HepG2 (cell line): ENCODE data around the gene ADAMTS12. TPM values are rescaled to one million over a fixed set of nuclear protein-coding genes. Genes with fewer than 3 reads are reported as not detected.

Experiments
- ATAC-seq: fragments of 200-7000 bp; cut with Tn5 transposase; 3 replicates; pipeline ENCODE4 v1.9.1; 2020; ENCODE audit warnings: mild to moderate bottlenecking, moderate library complexity
- BruUV-seq: library from RNA; stranded (reverse); fragments of 400-500 nt; replicated peaks from 2 replicates; lab custom pipeline; 2021; lab: Mats Ljungman, UMichigan
- CTCF ChIA-PET: fragments of 300-600 bp; formaldehyde crosslinking; extraction: SDS; loops from one replicate; lab custom pipeline; 2021; ENCODE audit warnings: low total read pairs, inconsistent platforms, low intra/inter-chr PET ratio; lab: Yijun Ruan, JAX
- POLR2A ChIA-PET: fragments of 350-600 bp; sonication (Branson Sonifier 250); formaldehyde crosslinking; loops from one replicate; lab custom pipeline; 2020; ENCODE audit warnings: antibody characterized with exemption, inconsistent platforms; lab: Yijun Ruan, JAX
- DNase-seq: peaks from one replicate; pipeline ENCODE4 v3.0.0-alpha.2; 2015; ENCODE audit warnings: low spot score
- FAIRE-seq: peaks from 3 replicates; lab custom pipeline; 2011; peaks lifted over from hg19 to GRCh38; lab: Jason Lieb, UNC
- H2AFZ ChIP-seq: one replicate; pipeline ENCODE4 v1.6.1; 2011; ENCODE audit warnings: low read length, inconsistent platforms
- H3K27ac ChIP-seq: fragments of 300-600 bp; 3 replicates; pipeline ENCODE4 v1.8.0; 2011; ENCODE audit warnings: mixed run types, mild to moderate bottlenecking, mixed read lengths, low read length, inconsistent platforms; ENCODE audit not compliant: insufficient read depth; ENCODE audit errors: extremely low read length
- H3K27me3 ChIP-seq, 2 experiments: fragments of 200-600 bp in 1 of 2; 2 replicates in 1 of 2; 3 replicates in 1 of 2; pipeline versions ENCODE4 v1.6.0 to v1.8.0; 2011; ENCODE audit warnings: low read length in 2 of 2, mild to moderate bottlenecking in 2 of 2, moderate library complexity in 2 of 2, inconsistent platforms in 1 of 2; ENCODE audit not compliant: insufficient read depth in 2 of 2, control insufficient read depth in 1 of 2
- H3K36me3 ChIP-seq, 2 experiments: fragments of 200-600 bp in 1 of 2; replicated peaks in 1 of 2; 2 replicates in 1 of 2; 3 replicates in 1 of 2; pipeline versions ENCODE4 v1.5.1 to v1.8.0; 2011; ENCODE audit warnings: low read length in 2 of 2, inconsistent platforms in 1 of 2; ENCODE audit not compliant: insufficient read depth in 2 of 2, control insufficient read depth in 1 of 2
- H3K4me1 ChIP-seq: 2 replicates; pipeline ENCODE4 v1.5.1; 2012; ENCODE audit warnings: low read length, inconsistent platforms; ENCODE audit not compliant: insufficient read depth
- H3K4me2 ChIP-seq: 2 replicates; pipeline ENCODE4 v1.6.0; 2011; ENCODE audit warnings: low read depth, low read length, inconsistent platforms
- H3K4me3 ChIP-seq, 3 experiments: fragments of 200-600 bp in 1 of 3; sonication (generic), shearing (Covaris generic) in 1 of 3; replicated peaks in 1 of 3; 2 replicates each; pipeline ENCODE4 v1.5.1; 2011 to 2016; ENCODE audit warnings: low read length in 3 of 3, inconsistent platforms in 2 of 3, low read depth in 2 of 3, mild to moderate bottlenecking in 2 of 3, control low read depth in 1 of 3, mixed read lengths in 1 of 3; ENCODE audit not compliant: insufficient read depth in 1 of 3
- H3K79me2 ChIP-seq: one replicate; pipeline ENCODE4 v1.6.1; 2011; ENCODE audit warnings: low read length, inconsistent platforms; ENCODE audit not compliant: insufficient read depth
- H3K9ac ChIP-seq: 2 replicates; pipeline ENCODE4 v1.6.0; 2011; ENCODE audit warnings: mild to moderate bottlenecking, low read depth, low read length, inconsistent platforms; ENCODE audit not compliant: insufficient read depth
- H3K9me3 ChIP-seq: 2 replicates; pipeline ENCODE4 v1.5.1; 2012; ENCODE audit warnings: mild to moderate bottlenecking, low read length
- H4K20me1 ChIP-seq: 2 replicates; pipeline ENCODE4 v1.6.0; 2011; ENCODE audit warnings: inconsistent platforms, mild to moderate bottlenecking, low read length, moderate library complexity; ENCODE audit not compliant: insufficient read depth
- ATF6 ChIP-seq: sonication (generic); formaldehyde crosslinking; conservative IDR thresholded peaks from 2 replicates; pipeline ENCODE4 v1.4.0; 2020; ENCODE audit warnings: missing genetic modification reagents
- ATRX ChIP-seq: sonication (generic); formaldehyde crosslinking; IDR thresholded peaks from 2 replicates; pipeline ENCODE4 v1.4.0; 2020; ENCODE audit warnings: missing genetic modification reagents, borderline replicate concordance
- FLYWCH1 ChIP-seq: sonication (generic); formaldehyde crosslinking; IDR thresholded peaks from 2 replicates; pipeline ENCODE4 v1.8.1; 2023; ENCODE audit warnings: mild to moderate bottlenecking, missing genetic modification reagents
- FOSL1 ChIP-seq: sonication (generic); formaldehyde crosslinking; IDR thresholded peaks from 2 replicates; pipeline ENCODE4 v1.9.0; 2021; ENCODE audit warnings: missing genetic modification reagents, borderline replicate concordance
- FOXM1 ChIP-seq: sonication (generic); formaldehyde crosslinking; IDR thresholded peaks from 2 replicates; pipeline ENCODE4 v1.5.0; 2020; ENCODE audit warnings: missing genetic modification reagents
- HDAC1 ChIP-seq: sonication (generic); formaldehyde crosslinking; IDR thresholded peaks from 2 replicates; pipeline ENCODE4 v1.5.1; 2020; ENCODE audit warnings: mild to moderate bottlenecking, missing genetic modification reagents
- HNF4G ChIP-seq, 2 experiments: sonication (generic) in 1 of 2; formaldehyde crosslinking in 1 of 2; IDR thresholded peaks; 2 replicates each; pipeline versions ENCODE4 v1.4.0 to v1.6.1; 2011 to 2020; ENCODE audit warnings: borderline replicate concordance in 2 of 2, low read depth in 2 of 2, mild to moderate bottlenecking in 2 of 2, low read length in 1 of 2, missing genetic modification reagents in 1 of 2, moderate library complexity in 1 of 2
- JUNB ChIP-seq: sonication (generic); formaldehyde crosslinking; IDR thresholded peaks from 2 replicates; pipeline ENCODE4 v1.8.0; 2022; ENCODE audit warnings: missing genetic modification reagents, mild to moderate bottlenecking, borderline replicate concordance
- KLF12 ChIP-seq: sonication (generic); formaldehyde crosslinking; IDR thresholded peaks from 2 replicates; pipeline ENCODE4 v1.4.0; 2020; ENCODE audit warnings: missing genetic modification reagents, borderline replicate concordance
- PCBP2 ChIP-seq: fragments of 200-400 bp; formaldehyde crosslinking; optimal IDR thresholded peaks from 2 replicates; pipeline ENCODE3; 2018; ENCODE audit warnings: low read length, low read depth; ENCODE audit not compliant: poor library complexity, severe bottlenecking
- PLSCR1 ChIP-seq: sonication (generic); formaldehyde crosslinking; IDR thresholded peaks from 2 replicates; pipeline ENCODE4 v1.5.0; 2020; ENCODE audit warnings: missing genetic modification reagents, mild to moderate bottlenecking, borderline replicate concordance
- ZBTB34 ChIP-seq: sonication (generic); formaldehyde crosslinking; IDR thresholded peaks from 2 replicates; pipeline ENCODE4 v1.8.0; 2022; ENCODE audit warnings: mild to moderate bottlenecking, missing genetic modification reagents
- ZBTB49 ChIP-seq: sonication (generic); formaldehyde crosslinking; IDR thresholded peaks from 2 replicates; pipeline ENCODE4 v1.4.0; 2020; ENCODE audit warnings: missing genetic modification reagents, borderline replicate concordance
- ZNF143 ChIP-seq: sonication (generic); formaldehyde crosslinking; IDR thresholded peaks from 2 replicates; pipeline ENCODE4 v1.4.0; 2020; ENCODE audit warnings: missing genetic modification reagents
- ZNF550 ChIP-seq: sonication (generic); formaldehyde crosslinking; IDR thresholded peaks from 2 replicates; pipeline ENCODE4 v1.4.0; 2020; ENCODE audit warnings: mild to moderate bottlenecking, missing genetic modification reagents, borderline replicate concordance
- ZNF792 ChIP-seq: IDR thresholded peaks from 2 replicates; pipeline ENCODE4 v1.6.1; 2016
- WGBS: methylation state at CpG from one replicate; pipeline ENCODE4 v1.1.6; 2017; ENCODE audit warnings: low lambda C conversion rate; 5-methylcytosine and 5-hydroxymethylcytosine counted together
- in situ Hi-C: cut with HindIII; loops from 2 replicates; pipeline ENCODE4 v1.10.0; 2017; ENCODE audit warnings: low pct_unique_long_range_greater_than_20kb; ENCODE audit not compliant: extremely low pct_ligation_motif_present
- intact Hi-C: fragments of 100-400 bp; cut with micrococcal nuclease; formaldehyde crosslinking; loops from one replicate; pipeline ENCODE4 v1.10.0; 2022; ENCODE audit not compliant: unreplicated experiment
- polyA plus RNA-seq, 8 experiments: library from polyadenylated mRNA; depleted of rRNA in 3 of 8; stranded (reverse) in 7 of 8; unstranded in 1 of 8; fragments of >200 nt; fragmentation: Illumina TruSeq in 4 of 8; extraction: Trizol in 4 of 8; gene quantifications; 2 replicates each; pipeline versions ENCODE4 v1.2.1 to v1.2.3, GENCODE V29; 2011 to 2016; ENCODE audit warnings: low read depth in 4 of 8, missing spikeins in 1 of 8, mixed read lengths in 1 of 8; ENCODE audit not compliant: insufficient read depth in 1 of 8
- total RNA-seq, 5 experiments: library from RNA; depleted of rRNA; stranded (reverse); fragments of >200 nt; fragmentation: Illumina TruSeq; extraction: Trizol; gene quantifications; 2 replicates each; pipeline ENCODE4 v1.2.3, GENCODE V29; 2016; ENCODE audit warnings: low read depth in 1 of 5

ADAMTS12 gene
- total and polyA plus RNA-seq, 2 of the 13 experiments (the other 11 are each of a cell fraction or from before 2014, with no cell fraction given): 0.03 TPM; not detected in 1

GRCh38 chr5:33604503-33604902 lies 287.3 kb downstream of the ADAMTS12 start:
- Histone ChIP-seq H3K27ac (no peak overlapping the region), H3K36me3 (no peaks in the 10 kb centered on the region), H3K27me3 (0 out of 5 replicates have a peak, but pooled peaks cover 0 to 3% of the 10 kb centered on the region in 2 experiments), H3K9me3 (no peaks in the 10 kb centered on the region), H3K4me1 (no peaks in the 10 kb centered on the region), H2AFZ (no peak overlapping the region), H3K4me3 (no peak overlapping the region), H3K9ac (no peak overlapping the region), H3K79me2 (no peaks in the 10 kb centered on the region), H4K20me1 (no peaks in the 10 kb centered on the region), H3K4me2 (no peak overlapping the region)
- 58% methylated on average over 2 of the region's 2 CpGs for WGBS
- in situ Hi-C loops: no loop called here
- TF ChIP-seq KLF12 (no peak), HNF4G (IDR thresholded peaks at IDR 0.05; ENCODE audit: borderline replicate concordance, low read depth, low read length) (no peak), HNF4G (CRISPR knock-in tag; IDR thresholded peaks at IDR 0.05; ENCODE audit: borderline replicate concordance, low read depth) (no peak), FOXM1 (CRISPR knock-in tag) (no peak), HDAC1 (no peak), ATF6 (no peak), ZBTB34 (no peak), ZNF550 (CRISPR knock-in tag) (no peak), ZNF792 (CRISPR knock-in tag) (no peak), PLSCR1 (CRISPR knock-in tag) (no peak), PCBP2 (no peak), ATRX (CRISPR knock-in tag) (no peak), FOSL1 (CRISPR knock-in tag) (no peak), JUNB (no peak), ZBTB49 (CRISPR knock-in tag) (no peak), ZNF143 (CRISPR knock-in tag) (no peak), FLYWCH1 (CRISPR knock-in tag) (no peak)
- no peak for ATAC-seq
- intact Hi-C loops: no loop called here
- POLR2A ChIA-PET: no interaction called here
- no peak for DNase-seq
- no TSS peak for BruUV-seq
- CTCF ChIA-PET: no interaction called here
- no peak for FAIRE-seq
